ENCODE data around the gene OR9Q1.

- TF ChIP-seq CTCF (IDR thresholded peaks at IDR 0.05 in 4 of 5, conservative IDR thresholded peaks at IDR 0.05 in 1 of 5), result no peak
- TF ChIP-seq POLR2A (IDR thresholded peaks at IDR 0.05), result no peak
Measured at GRCh38 chr11:58121096-58121495, 97.4 kb downstream of the OR9Q1 start.

Measured in gastrocnemius medialis (tissue), 4 donors.